ENCODE measurements around the gene GDNF. TPM values are rescaled to one million over a fixed set of nuclear protein-coding genes. Genes with fewer than 3 reads are reported as not detected.
"Not testable (repeated sequence)": the region's sequence is repeated elsewhere in the genome, so short reads cannot be mapped to it uniquely, and the experiment has no call there.

GDNF gene
- total and polyA plus RNA-seq, 10 donors = 0.02 to 0.88 (median 0.15) TPM; not detected in 2

GRCh38 chr5:37804401-37804800 lies 35.4 kb downstream of the GDNF start:
- H3K27me3 ChIP-seq (replicated peaks in 1 of 7) = no peaks in the 10 kb centered on the region
- H3K9me3 ChIP-seq = no peaks in the 10 kb centered on the region
- no peak for DNase-seq
- no peak for TF ChIP-seq CTCF (IDR thresholded peaks at IDR 0.05 in 8 of 11, conservative IDR thresholded peaks at IDR 0.05 in 3 of 11)
- TF ChIP-seq POLR2AphosphoS5 (IDR thresholded peaks at IDR 0.05) = no peak
- no peak for TF ChIP-seq POLR2A (IDR thresholded peaks at IDR 0.05)
- no peak overlapping the region for H3K27ac ChIP-seq
- H3K4me1 ChIP-seq = no peaks in the 10 kb centered on the region
- intact Hi-C loops (cut with DNase I; ENCODE audit: low total_unique reads) = no loop called here
- no peaks in the 10 kb centered on the region for H3K36me3 ChIP-seq
- H3K4me3 ChIP-seq = no peak overlapping the region
- WGBS, 5 donors = 77 to 88% (median 82%) methylated on average over 2 of the region's 2 CpGs

- Histone ChIP-seq H3K27me3 (replicated peaks in 1 of 7) (no peaks in the 10 kb centered on the region), H3K4me3 (no peak overlapping the region), H3K4me1 (no peaks in the 10 kb centered on the region), H3K9me3 (no peaks in the 10 kb centered on the region), H3K27ac (no peak overlapping the region), H3K36me3 (no peaks in the 10 kb centered on the region)
- intact Hi-C loops (cut with DNase I; ENCODE audit: low total_unique reads) = no loop called here
- TF ChIP-seq POLR2A (IDR thresholded peaks at IDR 0.05) (no peak), POLR2AphosphoS5 (IDR thresholded peaks at IDR 0.05) (no peak), CTCF (IDR thresholded peaks at IDR 0.05 in 8 of 11, conservative IDR thresholded peaks at IDR 0.05 in 3 of 11) (no peak)
- DNase-seq = no peak
- 39 to 67% (median 48%) methylated on average over 1 of the region's 1 CpG for WGBS, 5 donors
Measured at GRCh38 chr5:37803487-37803886, 36.4 kb downstream of the GDNF start.

DNA sequence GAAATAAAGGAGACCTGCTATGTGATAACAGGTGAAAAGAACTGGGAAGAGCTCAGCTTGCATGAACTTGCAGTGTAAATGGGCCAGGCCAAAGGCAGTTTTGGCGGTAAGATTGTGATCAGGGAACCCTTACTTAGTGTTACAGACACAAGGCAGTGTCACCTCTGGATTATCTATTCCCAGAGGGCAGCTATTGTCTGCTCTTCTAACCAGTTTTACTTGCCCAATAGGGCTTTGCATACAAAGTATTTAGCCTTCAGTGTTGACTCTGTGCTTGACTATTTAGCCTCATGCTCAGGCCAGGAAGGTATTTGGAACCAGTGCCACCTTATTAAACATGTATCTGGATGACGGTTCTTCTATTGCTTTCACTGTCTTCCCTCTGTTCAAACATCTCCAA lies 38.3 kb downstream of the GDNF start:
- Histone ChIP-seq H3K4me1 (no peaks in the 10 kb centered on the region), H3K4me3 (no peak overlapping the region), H3K27me3 (replicated peaks in 1 of 7) (no peaks in the 10 kb centered on the region), H3K36me3 (no peaks in the 10 kb centered on the region), H3K27ac (no peak overlapping the region), H3K9me3 (peaks cover 0 to 15% (median 0%) of the 10 kb centered on the region in 8 donors)
- 74 to 93% (median 87%) methylated on average over 2 of the region's 2 CpGs for WGBS, 5 donors
- intact Hi-C loops (cut with DNase I; ENCODE audit: low total_unique reads) = no loop called here
- no peak for DNase-seq
- no peak for TF ChIP-seq POLR2AphosphoS5 (IDR thresholded peaks at IDR 0.05)
- no peak for TF ChIP-seq POLR2A (IDR thresholded peaks at IDR 0.05)
- TF ChIP-seq CTCF (IDR thresholded peaks at IDR 0.05 in 8 of 11, conservative IDR thresholded peaks at IDR 0.05 in 3 of 11) = no peak

GRCh38 chr5:37799865-37800421 lies 39.9 kb downstream of the GDNF start:
- DNase-seq = no peak
- Histone ChIP-seq H3K4me3 (no peak overlapping the region), H3K36me3 (no peaks in the 10 kb centered on the region), H3K27ac (no peak overlapping the region), H3K27me3 (replicated peaks in 1 of 7) (no peaks in the 10 kb centered on the region), H3K4me1 (no peaks in the 10 kb centered on the region), H3K9me3 (peaks cover 0 to 31% (median 15%) of the 10 kb centered on the region in 8 donors)
- intact Hi-C loops (cut with DNase I; ENCODE audit: low total_unique reads) = no loop called here
- TF ChIP-seq CTCF (IDR thresholded peaks at IDR 0.05 in 8 of 11, conservative IDR thresholded peaks at IDR 0.05 in 3 of 11) (no peak), POLR2A (IDR thresholded peaks at IDR 0.05) (no peak), POLR2AphosphoS5 (IDR thresholded peaks at IDR 0.05) (no peak)
- 84 to 92% (median 88%) methylated on average over 2 of the region's 2 CpGs for WGBS, 5 donors

DNA sequence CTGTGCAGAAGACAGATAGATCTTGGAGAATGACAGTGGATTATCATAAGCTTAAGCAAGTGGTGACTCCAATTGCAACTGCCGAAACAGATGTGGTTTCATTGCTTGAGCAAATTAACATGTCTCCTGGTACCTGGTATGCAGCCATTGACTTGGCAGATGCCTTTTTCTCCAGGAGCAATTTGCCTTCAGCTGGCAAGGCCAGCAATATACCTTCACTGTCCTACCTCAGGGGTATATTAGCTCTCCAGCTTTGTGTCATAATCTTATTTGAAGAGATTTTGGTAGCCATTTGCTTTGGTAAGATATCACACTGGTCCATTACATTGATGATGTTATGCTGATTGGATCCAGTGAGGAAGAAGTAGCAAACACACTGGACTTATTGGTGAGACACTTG lies 43.4 kb downstream of the GDNF start:
- WGBS, 5 donors = 82 to 100% (median 96%) methylated on average over 1 of the region's 1 CpG
- H3K27me3 ChIP-seq (replicated peaks in 1 of 7); H3K4me1 ChIP-seq; H3K27ac ChIP-seq; intact Hi-C loops (cut with DNase I; ENCODE audit: low total_unique reads); H3K4me3 ChIP-seq; DNase-seq; H3K36me3 ChIP-seq: not testable (repeated sequence)
- H3K9me3 ChIP-seq = peaks cover 0 to 65% (median 35%) of the 10 kb centered on the region in 8 donors

DNA sequence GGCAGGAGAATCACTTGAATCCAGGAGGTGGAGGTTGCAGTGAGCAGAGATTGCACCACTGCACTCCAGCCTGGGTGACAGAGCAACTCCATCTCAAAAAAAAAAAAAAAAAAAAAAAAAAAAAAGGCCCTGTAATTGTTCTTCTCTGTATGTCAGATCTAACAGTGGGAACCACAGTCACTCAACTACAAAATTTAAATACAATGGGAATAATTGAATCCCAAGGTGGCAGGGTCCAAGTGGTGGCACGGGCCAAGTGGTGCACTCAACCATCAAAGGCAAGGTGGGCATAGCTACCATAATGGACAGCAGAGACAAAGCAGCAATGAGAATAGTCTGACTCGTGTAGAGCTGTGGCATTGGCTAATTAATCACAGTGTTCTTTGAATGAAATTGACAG lies 44.5 kb downstream of the GDNF start:
- DNase-seq; H3K4me3 ChIP-seq; H3K36me3 ChIP-seq; H3K27ac ChIP-seq; H3K4me1 ChIP-seq; H3K27me3 ChIP-seq (replicated peaks in 1 of 7); intact Hi-C loops (cut with DNase I; ENCODE audit: low total_unique reads): not testable (repeated sequence)
- WGBS, 5 donors = 30 to 87% (median 75%) methylated on average over 2 of the region's 2 CpGs
- peaks cover 0 to 65% (median 36%) of the 10 kb centered on the region in 8 donors for H3K9me3 ChIP-seq

Measured in spleen (tissue), 11 donors.